Measurements from ENCODE around the gene ERC2. TPM values are rescaled to one million over a fixed set of nuclear protein-coding genes. Genes with fewer than 3 reads are reported as not detected.

ERC2 gene
- total and polyA plus RNA-seq, 2 of the 8 experiments (the other 6 are each of a cell fraction or from before 2014, with no cell fraction given), result 16.4 to 22.8 TPM

- Histone ChIP-seq H2AK5ac (ENCODE audit: low read depth, low read length) (no peak overlapping the region), H3K9me3 (ENCODE audit: insufficient read depth in 2 of 2, low read depth in 1 of 2, low read length in 1 of 2) (no peaks in the 10 kb centered on the region), H3K14ac (ENCODE audit: insufficient read length) (no peak overlapping the region), H3K23ac (ENCODE audit: insufficient read length) (no peak overlapping the region), H4K20me1 (replicated peaks in 1 of 2; ENCODE audit: control insufficient read depth in 1 of 2, insufficient read depth in 2 of 2, low read length in 2 of 2) (no peaks in the 10 kb centered on the region), H2BK20ac (ENCODE audit: low read length) (no peak overlapping the region), H3K4me1 (replicated peaks in 1 of 4; ENCODE audit: control insufficient read depth in 3 of 4, insufficient read depth in 4 of 4, low read length in 3 of 4) (peaks cover 0 to 6% (median 2%) of the 10 kb centered on the region in 4 experiments; a peak in 4 of 7 replicates), H3K4ac (replicated peaks; ENCODE audit: insufficient read length, low read depth, low read length) (no peak overlapping the region), H4K8ac (ENCODE audit: extremely low read depth, insufficient read depth, low read length) (no peak overlapping the region), H3K27me3 (replicated peaks in 1 of 4; ENCODE audit: control insufficient read depth in 3 of 4, extremely low read depth in 1 of 4, insufficient read depth in 3 of 4, low read length in 3 of 4) (no peaks in the 10 kb centered on the region), H3K56ac (replicated peaks; ENCODE audit: insufficient read length, low read depth, low read length) (no peak overlapping the region), H3K4me2 (ENCODE audit: insufficient read depth in 1 of 2, low read depth in 2 of 2, low read length in 2 of 2) (no peak overlapping the region), H3K23me2 (ENCODE audit: low read depth, low read length) (no peaks in the 10 kb centered on the region; the same call in 1 of the 2 replicates), H3K79me1 (ENCODE audit: low read depth, low read length) (no peaks in the 10 kb centered on the region), H3K27ac (ENCODE audit: low read depth, low read length) (no peak overlapping the region), H2AFZ (ENCODE audit: low read length) (no peak overlapping the region), H2BK15ac (ENCODE audit: low read length) (no peak overlapping the region), H2BK120ac (replicated peaks; ENCODE audit: low read depth, low read length) (no peak overlapping the region), H3K36me3 (ENCODE audit: control insufficient read depth in 2 of 4, insufficient read depth in 4 of 4, low read length in 3 of 4) (no peaks in the 10 kb centered on the region), H3K4me3 (ENCODE audit: extremely low read depth in 1 of 4, insufficient read depth in 2 of 4, low read depth in 3 of 4, low read length in 4 of 4) (no peak overlapping the region), H3K18ac (ENCODE audit: extremely low read depth, low read length) (no peak overlapping the region), H2BK5ac (ENCODE audit: low read depth, low read length) (no peak overlapping the region), H3K9ac (replicated peaks in 1 of 4; ENCODE audit: extremely low read depth in 1 of 4, low read depth in 3 of 4, low read length in 3 of 4) (no peak overlapping the region), H2BK12ac (ENCODE audit: low read depth, low read length) (no peak overlapping the region), H3K79me2 (ENCODE audit: control insufficient read depth in 1 of 2, insufficient read depth in 2 of 2, low read length in 2 of 2) (no peaks in the 10 kb centered on the region), H4K5ac (ENCODE audit: insufficient read length, low read depth, low read length) (no peak overlapping the region), H4K91ac (replicated peaks; ENCODE audit: insufficient read length, low read length) (no peak overlapping the region)
- POLR2A ChIA-PET (ENCODE audit: partially characterized antibody), result interaction anchor here (1.8 kb wide), 1 partner anchor 21 kb away, joined by 4 read pairs; no protein-coding TSS in a partner anchor
- 81% methylated on average over 2 of the region's 2 CpGs; no CpG with 5 or more reads in 1 of the 2 experiments for WGBS, 2 experiments (ENCODE audit: extremely low coverage in 1 of 2, insufficient coverage in 1 of 2, insufficient read length in 1 of 2, insufficient replicate concordance in 2 of 2, low coverage in 1 of 2, low lambda C conversion rate in 2 of 2, missing lambda C conversion rate in 1 of 2)
- CTCF ChIA-PET (ENCODE audit: partially characterized antibody), result interaction anchor here (0.7 to 1.6 kb wide), 5 partner anchors 10 to 97 kb away, joined by 3 to 6 read pairs (median 3); no protein-coding TSS in a partner anchor
- FAIRE-seq, result no peak
- no peak for DNase-seq (ENCODE audit: low read depth in 1 of 2, low spot score in 2 of 2)
- TF ChIP-seq RNF2 (IDR thresholded peaks at IDR 0.05; ENCODE audit: borderline replicate concordance, low read depth, low read length, missing control alignments, poor library complexity, severe bottlenecking) (no peak), TAF7 (optimal IDR thresholded peaks at IDR 0.05; ENCODE audit: borderline replicate concordance, low read depth, low read length) (no peak), KDM1A (IDR thresholded peaks at IDR 0.05; ENCODE audit: borderline replicate concordance, low read length) (no peak), MAFK (IDR thresholded peaks at IDR 0.05; ENCODE audit: low read depth, low read length) (no peak), POLR2A (IDR thresholded peaks at IDR 0.05; ENCODE audit: control extremely low read depth in 1 of 2, low read depth in 2 of 2, low read length in 2 of 2) (no peak), CBX5 (IDR thresholded peaks at IDR 0.05; ENCODE audit: low read depth, low read length) (no peak), RBBP5 (IDR thresholded peaks at IDR 0.05; ENCODE audit: borderline replicate concordance, low read depth, low read length) (no peak), TEAD4 (IDR thresholded peaks at IDR 0.05; ENCODE audit: low read depth, low read length) (no peak), E2F6 (IDR thresholded peaks at IDR 0.05) (no peak), POLR2AphosphoS5 (IDR thresholded peaks at IDR 0.05; ENCODE audit: low read depth, low read length) (no peak), PHF8 (conservative IDR thresholded peaks at IDR 0.05; ENCODE audit: low read depth, low read length) (no peak), POU5F1 (IDR thresholded peaks at IDR 0.05; ENCODE audit: low read depth, low read length) (no peak)
Observed at GRCh38 chr3:55669133-55669532, 799.1 kb downstream of the ERC2 start.

All from H1 (cell line).